Prostate gland (tissue), 2 donors: Measurements from ENCODE around the gene KPNA1.

Experiments used
- POLR2A ChIP-seq: fragments of 450-650 bp; IDR thresholded peaks from one replicate; pipeline ENCODE4 v1.6.1; 2016; ENCODE audit warnings: antibody characterized with exemption, mild to moderate bottlenecking
- POLR2AphosphoS5 ChIP-seq: sonication (generic); formaldehyde crosslinking; IDR thresholded peaks from one replicate; pipeline ENCODE4 v1.6.1; 2017; ENCODE audit warnings: antibody characterized with exemption
- TF ChIP-seq, protein P1 (sequence below), 4 experiments: fragments of 200-600 bp in 2 of 4; fragments of 450-650 bp in 2 of 4; sonication (generic) in 2 of 4; IDR thresholded peaks; 1 replicate in 3 of 4; 2 replicates in 1 of 4; pipeline ENCODE4 v1.5.1; 2016 to 2019; ENCODE audit warnings: antibody characterized with exemption in 4 of 4, mild to moderate bottlenecking in 2 of 4, moderate library complexity in 2 of 4

GRCh38 chr3:122502941-122503340 is 11.8 kb downstream of the KPNA1 start:
- TF ChIP-seq POLR2AphosphoS5 (no peak), POLR2A (no peak)
- TF ChIP-seq, protein P1, sequence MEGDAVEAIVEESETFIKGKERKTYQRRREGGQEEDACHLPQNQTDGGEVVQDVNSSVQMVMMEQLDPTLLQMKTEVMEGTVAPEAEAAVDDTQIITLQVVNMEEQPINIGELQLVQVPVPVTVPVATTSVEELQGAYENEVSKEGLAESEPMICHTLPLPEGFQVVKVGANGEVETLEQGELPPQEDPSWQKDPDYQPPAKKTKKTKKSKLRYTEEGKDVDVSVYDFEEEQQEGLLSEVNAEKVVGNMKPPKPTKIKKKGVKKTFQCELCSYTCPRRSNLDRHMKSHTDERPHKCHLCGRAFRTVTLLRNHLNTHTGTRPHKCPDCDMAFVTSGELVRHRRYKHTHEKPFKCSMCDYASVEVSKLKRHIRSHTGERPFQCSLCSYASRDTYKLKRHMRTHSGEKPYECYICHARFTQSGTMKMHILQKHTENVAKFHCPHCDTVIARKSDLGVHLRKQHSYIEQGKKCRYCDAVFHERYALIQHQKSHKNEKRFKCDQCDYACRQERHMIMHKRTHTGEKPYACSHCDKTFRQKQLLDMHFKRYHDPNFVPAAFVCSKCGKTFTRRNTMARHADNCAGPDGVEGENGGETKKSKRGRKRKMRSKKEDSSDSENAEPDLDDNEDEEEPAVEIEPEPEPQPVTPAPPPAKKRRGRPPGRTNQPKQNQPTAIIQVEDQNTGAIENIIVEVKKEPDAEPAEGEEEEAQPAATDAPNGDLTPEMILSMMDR (IDR thresholded peaks at IDR 0.05) = no peak
